ENCODE results near the gene KIAA0319L. TPM values are rescaled to one million over a fixed set of nuclear protein-coding genes. Genes with fewer than 3 reads are reported as not detected.

The KIAA0319L gene
- total RNA-seq, 1 donor from 2014 or later: 76.1 TPM

GRCh38 chr1:35564037-35564883 is 7.1 kb upstream of the KIAA0319L start:
- DNase-seq (ENCODE audit: low spot score): peak; percentile 62

DNA sequence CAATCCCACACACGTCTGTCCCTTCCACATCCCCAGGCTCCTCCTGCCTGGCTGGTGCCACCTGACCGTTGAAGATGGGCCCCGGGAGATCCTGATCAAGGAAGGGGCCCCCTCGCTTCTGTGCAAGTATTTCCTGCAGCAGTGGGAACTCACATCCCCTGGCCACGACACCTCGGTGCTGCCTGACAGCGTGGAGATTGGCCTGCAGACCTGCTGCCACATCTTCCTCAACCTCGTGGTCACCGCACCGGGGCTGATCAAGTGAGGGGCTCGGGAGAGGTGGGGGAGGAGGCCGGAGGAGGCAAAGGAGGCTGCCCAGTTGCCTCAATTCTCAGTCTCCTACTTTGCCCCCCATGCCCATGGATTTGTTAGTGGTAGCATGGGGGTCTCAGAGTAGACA is 6.0 kb upstream of the KIAA0319L start:
- DNase-seq (ENCODE audit: low spot score): no peak

DNA sequence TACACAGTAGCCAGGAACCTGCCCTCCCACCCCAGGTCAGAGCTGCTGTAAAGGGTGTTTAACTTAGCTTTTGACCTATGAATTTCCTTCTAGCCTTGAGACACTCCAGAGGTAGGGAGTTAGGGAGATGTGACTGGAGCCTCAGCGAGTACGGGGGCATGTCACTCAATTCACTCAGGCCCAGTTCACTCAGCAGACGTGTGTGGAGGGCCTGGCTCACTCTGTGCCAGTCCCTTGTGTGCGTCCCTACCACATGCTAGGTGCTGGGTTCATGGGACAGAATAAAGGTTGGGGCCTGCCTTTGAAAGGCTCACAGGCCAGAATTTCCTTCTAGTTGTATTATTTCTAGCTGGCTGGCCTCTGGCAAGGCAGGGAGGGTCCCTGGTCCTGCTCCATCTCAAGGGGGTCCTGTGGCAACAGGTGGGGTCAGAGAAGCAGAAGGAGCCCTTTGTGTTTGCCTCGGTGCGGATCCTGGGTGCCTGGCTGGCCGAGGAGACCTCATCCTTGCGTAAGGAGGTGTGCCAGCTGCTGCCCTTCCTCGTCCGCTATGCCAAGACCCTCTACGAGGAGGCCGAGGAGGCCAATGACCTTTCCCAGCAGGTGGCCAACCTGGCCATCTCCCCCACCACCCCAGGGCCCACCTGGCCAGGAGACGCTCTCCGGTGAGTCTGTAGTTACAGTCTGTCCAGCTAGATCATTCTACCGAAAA is 4.9 kb upstream of the KIAA0319L start:
- no peak for DNase-seq (ENCODE audit: low spot score)

DNA sequence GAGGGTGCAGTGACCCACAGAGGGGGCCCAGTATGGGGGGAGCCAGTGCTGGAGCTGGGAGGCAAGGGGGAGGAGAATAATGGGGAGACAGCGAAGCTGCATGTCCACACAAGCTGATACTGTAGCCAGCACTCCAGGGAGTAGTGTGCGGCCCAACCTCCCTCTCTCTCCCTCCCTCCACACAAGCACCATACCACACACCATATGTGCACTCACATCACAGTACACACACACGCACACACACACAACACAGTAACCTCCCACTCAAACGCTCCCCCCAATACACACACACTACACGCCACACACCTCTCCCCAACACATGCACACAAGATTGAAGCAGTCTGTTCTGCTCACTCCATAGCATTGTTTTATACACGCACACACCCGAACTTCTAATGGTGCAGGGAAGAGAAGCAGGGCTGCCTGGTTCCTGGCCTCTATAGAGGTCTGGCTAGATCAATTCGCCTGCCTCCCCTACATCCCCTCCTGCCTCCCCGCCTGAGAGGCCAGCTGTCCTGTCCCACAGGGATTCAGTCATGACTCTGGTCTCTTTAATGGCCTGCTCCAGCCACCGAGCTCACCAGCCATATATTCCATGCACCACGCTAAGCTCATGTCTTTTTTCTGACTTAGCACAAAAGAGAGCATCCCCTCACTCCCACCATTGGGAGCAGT is 4.2 kb upstream of the KIAA0319L start:
- no peak for DNase-seq (ENCODE audit: low spot score)

GRCh38 chr1:35560256-35561225 is 3.3 kb upstream of the KIAA0319L start:
- DNase-seq (ENCODE audit: low spot score): no peak

GRCh38 chr1:35559317-35559944 is 2.2 kb upstream of the KIAA0319L start:
- DNase-seq (ENCODE audit: low spot score): no peak

DNA sequence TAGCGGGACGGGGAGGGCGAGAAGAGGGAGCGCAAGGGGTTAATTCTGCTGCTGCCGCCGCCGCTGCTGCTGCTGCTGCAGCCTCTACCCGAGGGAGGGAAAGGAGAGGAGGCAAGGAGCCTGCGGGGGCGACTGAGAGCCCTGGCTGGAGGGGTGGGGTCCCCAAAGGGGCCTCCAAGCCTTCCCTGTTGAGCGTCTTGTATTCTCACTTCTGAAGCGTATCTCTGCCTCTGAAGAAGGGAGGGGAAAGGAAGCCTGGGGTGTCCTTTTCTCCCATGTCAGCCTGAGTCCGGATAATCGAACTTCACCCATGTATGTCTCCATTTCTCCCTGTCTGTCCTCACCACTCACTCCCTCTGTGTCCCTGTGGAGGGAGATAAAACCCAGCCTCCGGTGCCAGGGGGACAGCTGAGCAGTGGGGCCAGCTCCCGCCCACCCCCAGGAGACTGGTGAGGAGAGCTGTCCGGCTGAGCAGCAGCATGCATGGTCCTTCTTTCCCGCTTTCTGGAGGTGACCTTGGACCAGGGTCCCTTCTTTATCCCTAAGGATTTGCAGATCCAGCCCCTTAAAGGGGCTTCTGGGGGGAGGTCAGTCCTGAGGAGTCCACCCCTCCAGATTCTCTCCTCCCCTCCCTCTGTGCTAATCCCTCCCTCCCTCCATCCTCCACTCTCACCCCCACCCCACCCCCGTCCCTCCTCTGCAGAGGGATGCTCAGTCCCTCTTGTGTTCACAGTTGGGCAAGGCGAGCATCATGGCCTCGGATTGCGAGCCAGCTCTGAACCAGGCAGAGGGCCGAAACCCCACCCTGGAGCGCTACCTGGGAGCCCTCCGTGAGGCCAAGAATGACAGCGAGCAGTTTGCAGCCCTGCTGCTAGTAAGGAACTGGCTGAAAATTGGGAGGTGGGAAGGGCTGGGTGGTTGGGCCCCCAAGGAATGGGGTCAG is 1.4 kb upstream of the KIAA0319L start:
- peak; percentile 55 for DNase-seq (ENCODE audit: low spot score)

DNA sequence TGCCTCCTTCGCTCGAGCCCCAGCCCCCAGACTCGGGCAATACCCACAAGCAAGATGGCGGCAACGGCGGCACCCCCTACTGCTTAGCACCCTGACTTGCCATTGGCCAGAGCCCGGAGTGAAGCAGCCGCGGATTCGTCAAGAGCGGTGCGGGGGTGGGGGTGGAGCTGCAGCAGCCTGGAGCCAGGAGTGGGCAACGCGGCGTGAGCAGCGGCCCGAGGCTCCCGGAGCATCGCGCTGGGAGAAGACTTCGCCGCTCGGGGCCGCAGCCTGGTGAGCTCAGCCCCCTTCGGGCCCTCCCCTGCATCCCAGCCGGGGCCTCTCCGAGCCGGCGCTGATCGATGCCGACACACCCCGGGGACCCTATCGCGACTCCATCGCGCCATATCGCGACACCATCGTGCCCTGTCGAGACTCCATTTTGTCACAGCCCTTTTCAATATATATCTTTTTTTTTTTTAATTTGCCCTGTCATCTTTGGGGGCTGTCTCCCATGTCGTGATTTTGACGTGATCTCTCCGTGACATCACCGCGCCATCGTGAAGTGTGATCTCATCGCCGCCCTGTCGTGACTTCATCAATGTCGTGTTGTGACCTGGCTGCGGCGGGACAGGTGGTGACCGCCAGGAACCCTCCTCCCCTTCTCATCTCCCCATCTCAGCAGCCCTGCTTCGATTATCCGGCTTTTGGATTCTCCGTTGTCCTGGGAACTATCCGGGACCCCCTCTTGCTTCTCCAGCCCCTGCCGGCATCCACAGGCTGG is 589 bp upstream of the KIAA0319L start, which contains the start of gene NCDN:
NCDN (plus strand) TSS at position 189 of the 763 bp plus-strand sequence; CDS start at position 581, 392 bp downstream.
- peak; percentile 99 for DNase-seq (ENCODE audit: low spot score)

GRCh38 chr1:35556484-35557117 is 602 bp downstream of the KIAA0319L start:
- no peak for DNase-seq (ENCODE audit: low spot score)

GRCh38 chr1:35555601-35556477 is 1.4 kb downstream of the KIAA0319L start:
- DNase-seq (ENCODE audit: low spot score): no peak

DNA sequence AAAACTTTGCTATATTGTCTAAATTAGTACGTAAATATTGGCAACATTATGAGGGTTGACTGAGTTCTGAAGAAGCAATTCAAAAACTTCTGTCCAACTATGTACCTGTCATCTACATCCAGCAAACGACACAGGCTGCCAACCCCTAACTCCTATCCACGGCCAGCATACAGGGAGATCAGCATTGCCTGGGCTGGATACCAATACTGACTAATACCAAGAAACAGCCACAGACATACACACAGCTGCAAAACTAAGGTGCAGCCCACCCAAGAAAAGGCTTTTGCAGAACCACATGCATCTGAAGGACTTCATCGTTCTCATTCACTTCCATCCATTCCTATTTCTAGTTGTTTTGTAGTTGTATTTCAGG is 2.0 kb downstream of the KIAA0319L start:
- DNase-seq (ENCODE audit: low spot score): no peak

DNA sequence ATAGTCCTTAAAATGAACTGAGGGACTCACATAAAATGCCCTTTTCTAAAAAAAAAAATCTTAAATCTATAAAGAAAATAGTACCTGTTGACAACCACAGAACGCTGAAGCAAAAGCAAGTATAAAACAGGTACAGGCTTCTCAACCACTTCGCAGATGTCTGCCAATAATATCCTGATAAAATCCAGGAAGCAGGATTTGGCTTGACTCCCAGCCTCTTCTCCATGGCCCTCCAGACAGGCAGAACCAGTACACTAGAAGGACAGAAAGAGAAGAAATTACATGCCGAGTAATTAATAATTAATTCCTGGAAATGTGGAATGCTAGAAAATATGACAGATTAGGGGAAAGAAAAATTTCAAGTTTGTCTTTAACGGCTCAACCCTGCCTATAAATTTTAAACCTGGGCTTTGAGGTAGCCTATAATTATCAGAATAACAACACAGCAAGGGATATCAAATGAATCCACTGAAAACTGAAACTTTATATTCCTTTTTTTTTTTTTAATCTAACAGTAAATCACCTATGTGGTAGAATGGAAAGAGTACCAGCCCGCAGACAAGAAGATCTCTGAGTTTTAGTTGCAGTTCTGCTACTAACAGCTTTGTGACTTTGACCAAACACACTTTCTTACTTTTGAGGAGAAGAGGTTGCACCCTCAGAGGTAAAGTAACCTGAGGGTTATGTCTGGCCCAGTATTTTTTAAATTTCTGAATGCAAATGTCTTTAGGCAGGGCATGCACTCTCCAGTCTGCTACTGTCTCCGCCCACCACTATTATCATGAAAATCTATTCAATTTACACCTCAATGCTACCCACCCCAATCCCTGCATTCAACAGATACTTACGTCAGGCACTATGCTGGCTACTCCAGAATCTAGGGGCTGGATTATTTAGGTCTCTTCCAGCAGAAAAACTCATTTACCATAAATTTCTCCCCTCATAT is 2.7 kb downstream of the KIAA0319L start:
- peak; percentile 32 for DNase-seq (ENCODE audit: low spot score)

GRCh38 chr1:35553851-35554250 is 3.4 kb downstream of the KIAA0319L start:
- DNase-seq (ENCODE audit: low spot score): no peak

- no peak for DNase-seq (ENCODE audit: low spot score)
These were observed 10.6 kb downstream of the KIAA0319L start for GRCh38 chr1:35546614-35547013.

GRCh38 chr1:35544976-35545375 is 12.2 kb downstream of the KIAA0319L start:
- peak; percentile 42 for DNase-seq (ENCODE audit: low spot score)

DNA sequence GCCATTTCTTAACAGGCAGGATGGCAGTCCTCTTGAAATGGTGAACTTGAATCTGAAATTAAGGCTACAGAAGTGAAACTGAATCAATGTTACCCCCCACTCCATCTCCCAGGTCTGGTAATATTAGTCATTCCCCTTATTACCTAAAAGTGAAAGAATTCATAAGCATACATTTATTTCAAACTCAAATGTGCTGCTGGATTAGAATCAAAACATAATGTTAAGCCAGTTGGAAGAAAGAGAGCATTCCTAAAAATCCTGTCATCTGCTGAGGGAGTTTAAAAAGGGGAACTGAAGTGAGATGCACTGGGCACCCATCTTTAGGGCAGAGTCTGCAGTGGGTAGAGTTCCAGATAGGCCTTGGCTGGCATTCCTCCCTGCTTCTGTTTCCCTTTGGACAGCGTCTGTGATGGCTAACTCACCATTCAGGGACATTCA is 17.4 kb downstream of the KIAA0319L start:
- DNase-seq (ENCODE audit: low spot score): peak; percentile 69

Measured in umbilical cord (tissue), 2 donors.